HG03280 (cell line): ENCODE measurements around the gene TLCD2.
"Not testable (repeated sequence)": the region's sequence is repeated elsewhere in the genome, so short reads cannot be mapped to it uniquely, and the experiment has no call there.

Experiments
- ATAC-seq: cut with Tn5 transposase; IDR thresholded peaks from one replicate; pipeline ENCODE4 v1.9.1; 2021; ENCODE audit warnings: mild to moderate bottlenecking, moderate library complexity; ENCODE audit not compliant: unreplicated experiment

The TLCD2 gene

GRCh38 chr17:1736348-1737281 lies 26.4 kb upstream of the TLCD2 start:
- ATAC-seq: no peak

DNA sequence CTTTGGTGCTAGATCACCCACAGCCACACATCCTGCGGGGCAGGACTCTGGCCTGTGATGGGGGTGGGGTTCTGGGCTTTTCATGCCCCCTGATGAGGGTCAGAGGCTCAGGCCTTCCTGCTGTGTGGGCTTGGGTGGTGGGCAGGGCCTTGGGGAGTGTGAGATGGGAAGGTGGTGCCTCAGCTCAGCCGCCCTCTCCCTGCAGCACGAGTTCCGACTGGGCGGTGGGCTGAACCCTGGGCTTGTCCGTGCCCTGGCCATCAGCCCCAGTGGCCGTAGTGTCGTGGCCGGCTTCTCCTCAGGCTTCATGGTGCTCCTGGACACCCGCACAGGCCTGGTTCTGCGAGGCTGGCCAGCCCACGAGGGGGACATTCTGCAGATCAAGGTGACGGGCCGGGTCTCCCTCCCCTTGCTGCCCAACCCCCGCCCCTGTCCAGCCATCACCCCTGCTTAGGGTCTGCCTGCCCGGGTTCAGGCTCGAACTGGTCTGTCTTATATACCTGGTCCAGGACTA lies 25.7 kb upstream of the TLCD2 start:
- ATAC-seq: no peak

- ATAC-seq: no peak
Measured at GRCh38 chr17:1735418-1735817, 25.2 kb upstream of the TLCD2 start.

DNA sequence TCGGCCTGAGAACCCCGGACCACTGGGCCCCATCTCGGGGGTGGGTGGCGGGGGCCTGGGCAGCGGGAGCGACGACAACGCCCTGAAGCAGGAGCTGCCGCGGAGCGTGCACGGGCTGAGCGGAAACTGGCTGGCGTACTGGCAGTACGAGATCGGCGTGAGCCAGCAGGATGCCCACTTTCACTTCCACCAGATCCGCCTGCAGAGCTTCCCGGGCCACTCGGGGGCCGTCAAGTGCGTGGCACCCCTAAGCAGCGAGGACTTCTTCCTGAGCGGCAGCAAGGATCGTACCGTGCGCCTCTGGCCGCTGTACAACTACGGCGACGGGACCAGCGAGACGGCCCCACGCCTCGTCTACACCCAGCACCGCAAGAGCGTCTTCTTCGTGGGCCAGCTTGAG lies 23.6 kb upstream of the TLCD2 start:
- no peak for ATAC-seq

GRCh38 chr17:1732833-1733321 lies 22.7 kb upstream of the TLCD2 start:
- no peak for ATAC-seq

DNA sequence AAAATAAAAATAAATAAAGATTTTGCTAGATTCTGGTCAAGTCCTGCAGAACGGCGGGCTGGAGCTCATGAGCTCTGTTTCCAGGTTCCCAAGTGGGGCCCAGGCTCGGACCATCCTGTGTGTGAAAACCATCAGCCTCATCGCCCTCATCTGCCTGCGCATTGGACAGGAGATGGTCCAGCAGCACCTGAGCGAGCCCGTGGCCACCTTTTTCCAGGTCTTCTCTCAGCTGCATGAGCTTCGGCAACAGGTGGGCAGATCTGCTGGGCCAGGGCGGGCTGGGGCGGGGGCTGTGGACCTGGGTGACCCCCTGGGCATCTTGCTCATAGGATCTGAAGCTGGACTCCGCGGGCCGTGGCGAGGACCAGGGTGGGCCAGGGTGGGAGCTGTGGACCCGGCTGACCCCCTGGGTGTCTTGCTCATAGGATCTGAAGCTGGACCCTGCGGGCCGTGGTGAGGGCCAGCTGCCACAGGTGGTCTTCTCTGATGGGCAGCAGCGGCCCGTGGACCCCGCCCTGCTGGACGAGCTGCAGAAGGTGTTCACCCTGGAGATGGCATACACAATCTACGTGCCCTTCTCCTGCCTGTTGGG lies 22.2 kb upstream of the TLCD2 start:
- ATAC-seq: no peak

DNA sequence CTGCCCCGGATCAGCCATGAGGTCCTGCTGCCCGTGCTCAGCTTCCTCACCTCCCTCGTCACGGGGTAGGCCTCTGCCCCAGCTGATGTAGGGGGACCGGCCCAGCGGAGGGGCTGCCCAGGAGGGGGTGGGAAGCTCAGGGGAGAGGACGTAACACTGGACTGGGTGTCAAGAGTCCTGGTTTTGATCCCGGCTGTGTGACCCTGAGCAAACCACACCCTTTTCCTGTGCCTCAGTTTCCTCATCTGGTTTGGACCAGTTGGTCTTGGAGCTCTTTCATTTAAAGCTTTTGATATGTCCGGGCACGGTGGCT lies 21.0 kb upstream of the TLCD2 start:
- no peak for ATAC-seq

- ATAC-seq: no peak
Measured at GRCh38 chr17:1730326-1731193, 20.4 kb upstream of the TLCD2 start.

GRCh38 chr17:1729966-1730325 lies 19.8 kb upstream of the TLCD2 start:
- no peak for ATAC-seq

DNA sequence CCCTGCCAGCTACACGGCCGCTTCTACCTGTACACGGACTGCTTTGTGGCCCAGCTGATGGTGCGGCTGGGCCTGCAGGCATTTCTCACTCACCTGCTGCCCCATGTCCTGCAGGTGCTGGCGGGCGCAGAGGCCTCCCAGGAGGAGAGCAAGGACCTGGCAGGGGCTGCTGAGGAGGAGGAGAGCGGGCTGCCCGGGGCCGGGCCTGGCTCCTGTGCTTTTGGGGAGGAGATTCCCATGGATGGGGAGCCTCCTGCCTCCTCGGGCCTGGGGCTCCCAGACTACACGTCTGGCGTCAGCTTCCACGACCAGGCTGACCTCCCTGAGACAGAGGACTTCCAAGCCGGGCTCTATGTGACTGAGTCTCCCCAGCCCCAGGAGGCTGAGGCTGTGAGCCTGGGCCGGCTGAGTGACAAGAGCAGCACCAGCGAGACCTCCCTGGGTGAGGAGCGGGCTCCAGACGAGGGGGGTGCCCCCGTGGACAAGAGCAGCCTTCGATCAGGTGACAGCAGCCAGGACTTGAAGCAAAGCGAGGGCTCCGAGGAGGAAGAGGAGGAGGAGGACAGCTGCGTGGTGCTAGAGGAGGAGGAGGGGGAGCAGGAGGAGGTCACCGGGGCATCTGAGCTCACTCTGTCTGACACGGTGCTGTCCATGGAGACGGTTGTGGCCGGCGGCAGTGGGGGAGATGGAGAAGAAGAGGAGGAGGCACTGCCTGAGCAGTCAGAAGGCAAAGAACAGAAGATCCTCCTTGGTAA lies 17.9 kb upstream of the TLCD2 start:
- no peak for ATAC-seq

DNA sequence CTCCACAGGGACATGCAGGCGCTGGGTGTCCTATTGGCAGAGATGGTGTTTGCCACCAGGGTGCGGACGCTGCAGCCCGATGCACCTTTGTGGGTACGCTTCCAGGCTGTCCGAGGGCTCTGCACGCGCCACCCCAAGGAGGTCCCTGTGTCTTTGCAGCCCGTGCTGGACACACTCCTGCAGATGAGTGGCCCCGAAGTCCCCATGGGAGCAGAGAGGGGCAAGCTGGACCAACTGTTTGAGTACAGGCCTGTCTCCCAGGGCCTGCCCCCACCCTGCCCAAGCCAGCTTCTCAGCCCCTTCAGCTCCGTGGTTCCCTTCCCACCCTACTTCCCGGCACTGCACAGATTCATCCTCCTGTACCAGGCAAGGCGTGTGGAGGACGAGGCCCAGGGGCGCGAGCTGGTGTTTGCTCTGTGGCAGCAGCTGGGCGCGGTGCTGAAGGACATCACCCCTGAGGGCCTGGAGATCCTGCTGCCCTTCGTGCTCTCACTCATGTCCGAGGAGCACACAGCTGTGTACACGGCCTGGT lies 17.1 kb upstream of the TLCD2 start:
- ATAC-seq: no peak

GRCh38 chr17:1726626-1727257 lies 16.6 kb upstream of the TLCD2 start:
- ATAC-seq: no peak

- ATAC-seq: no peak
Measured at GRCh38 chr17:1725642-1726511, 15.7 kb upstream of the TLCD2 start.

GRCh38 chr17:1724869-1725641 lies 14.9 kb upstream of the TLCD2 start:
- peak; percentile 37 for ATAC-seq

GRCh38 chr17:1724351-1724868 lies 14.2 kb upstream of the TLCD2 start, which contains the start of gene WDR81:
TSS of gene WDR81 (plus strand) at chr17:1724704. CDS start at chr17:1724960, 256 bp downstream.
- ATAC-seq: peak; percentile 47

DNA sequence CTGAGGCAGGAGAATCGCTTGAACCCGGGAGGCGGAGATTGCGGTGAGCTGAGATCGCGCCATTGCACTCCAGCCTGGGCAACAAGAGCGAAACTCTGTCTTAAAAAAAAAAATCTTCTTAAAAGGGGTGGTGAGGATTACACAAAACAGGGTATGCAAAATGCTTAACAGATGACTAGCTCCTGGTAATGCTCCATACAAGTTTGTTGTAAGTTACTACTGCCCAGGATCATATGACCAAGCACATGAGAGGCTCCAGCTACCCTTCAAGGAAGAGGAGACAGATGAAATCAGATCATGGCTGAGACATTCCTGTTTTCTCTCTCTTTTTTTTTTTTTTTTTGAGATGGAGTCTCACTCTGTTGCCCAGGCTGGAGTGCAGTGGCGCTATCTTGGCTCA lies 11.8 kb upstream of the TLCD2 start:
- ATAC-seq: not testable (repeated sequence)

- ATAC-seq: no peak
Measured at GRCh38 chr17:1720856-1721386, 10.7 kb upstream of the TLCD2 start.
